Gastroesophageal sphincter (tissue), 4 donors: ENCODE measurements around the gene HNF4A. TPM values are rescaled to one million over a fixed set of nuclear protein-coding genes. Genes with fewer than 3 reads are reported as not detected.

Experiments used
- ATAC-seq: fragments of 150-250 bp; one replicate; pipeline ENCODE4 v1.9.1; 2016; ENCODE audit warnings: mild to moderate bottlenecking, moderate library complexity
- H3K27ac ChIP-seq, 4 donors: fragments of 200-600 bp; sonication (generic) in 3 of 4; 1 replicate in 3 of 4; 2 replicates in 1 of 4; pipeline ENCODE4 v1.5.1; 2016 to 2019
- H3K27me3 ChIP-seq: fragments of 200-600 bp; sonication (generic); one replicate; pipeline ENCODE4 v1.5.1; 2019
- H3K36me3 ChIP-seq, 2 donors: fragments of 200-600 bp; sonication (generic); one replicate each; pipeline ENCODE4 v1.5.1; 2019; ENCODE audit warnings: control low read depth in 1 of 2
- H3K4me1 ChIP-seq, 3 donors: fragments of 200-600 bp; sonication (generic); 1 replicate in 2 of 3; 2 replicates in 1 of 3; pipeline ENCODE4 v1.5.1; 2016 to 2019; ENCODE audit warnings: control low read depth in 2 of 3
- H3K4me3 ChIP-seq, 2 donors: fragments of 200-600 bp; sonication (generic); one replicate each; pipeline ENCODE4 v1.5.1; 2019; ENCODE audit warnings: mild to moderate bottlenecking in 1 of 2, moderate library complexity in 1 of 2
- H3K9me3 ChIP-seq, 3 donors: fragments of 200-600 bp; sonication (generic); one replicate each; pipeline ENCODE4 v1.5.1; 2017 to 2019; ENCODE audit warnings: control low read depth in 2 of 3
- CTCF ChIP-seq, 4 experiments: fragments of 200-600 bp in 2 of 4; fragments of 450-650 bp in 2 of 4; sonication (generic) in 1 of 4; IDR thresholded peaks; one replicate each; pipeline ENCODE4 v1.5.1; 2017 to 2019; ENCODE audit warnings: antibody characterized with exemption in 4 of 4, mild to moderate bottlenecking in 2 of 4, moderate library complexity in 2 of 4
- EP300 ChIP-seq: sonication (generic); formaldehyde crosslinking; IDR thresholded peaks from one replicate; pipeline ENCODE4 v1.6.1; 2017; ENCODE audit warnings: antibody characterized with exemption, mild to moderate bottlenecking
- POLR2A ChIP-seq, 2 donors: fragments of 450-650 bp; IDR thresholded peaks; one replicate each; pipeline ENCODE4 v1.6.1; 2017; ENCODE audit warnings: antibody characterized with exemption in 2 of 2, mild to moderate bottlenecking in 2 of 2, moderate library complexity in 1 of 2
- POLR2AphosphoS5 ChIP-seq: sonication (generic); formaldehyde crosslinking; IDR thresholded peaks from one replicate; pipeline ENCODE4 v1.6.1; 2017; ENCODE audit warnings: antibody characterized with exemption
- WGBS, 2 donors: methylation state at CpG; one replicate each; pipeline ENCODE4 v1.1.5; 2018; ENCODE audit warnings: low coverage in 1 of 2; 5-methylcytosine and 5-hydroxymethylcytosine counted together
- total RNA-seq, 4 donors: library from RNA; depleted of rRNA; stranded (reverse); fragments of >200 nt; gene quantifications; one replicate each; pipeline ENCODE4 v1.1.0, GENCODE V29; 2016

HNF4A gene
- total RNA-seq, 4 donors from 2014 or later: not detected

DNA sequence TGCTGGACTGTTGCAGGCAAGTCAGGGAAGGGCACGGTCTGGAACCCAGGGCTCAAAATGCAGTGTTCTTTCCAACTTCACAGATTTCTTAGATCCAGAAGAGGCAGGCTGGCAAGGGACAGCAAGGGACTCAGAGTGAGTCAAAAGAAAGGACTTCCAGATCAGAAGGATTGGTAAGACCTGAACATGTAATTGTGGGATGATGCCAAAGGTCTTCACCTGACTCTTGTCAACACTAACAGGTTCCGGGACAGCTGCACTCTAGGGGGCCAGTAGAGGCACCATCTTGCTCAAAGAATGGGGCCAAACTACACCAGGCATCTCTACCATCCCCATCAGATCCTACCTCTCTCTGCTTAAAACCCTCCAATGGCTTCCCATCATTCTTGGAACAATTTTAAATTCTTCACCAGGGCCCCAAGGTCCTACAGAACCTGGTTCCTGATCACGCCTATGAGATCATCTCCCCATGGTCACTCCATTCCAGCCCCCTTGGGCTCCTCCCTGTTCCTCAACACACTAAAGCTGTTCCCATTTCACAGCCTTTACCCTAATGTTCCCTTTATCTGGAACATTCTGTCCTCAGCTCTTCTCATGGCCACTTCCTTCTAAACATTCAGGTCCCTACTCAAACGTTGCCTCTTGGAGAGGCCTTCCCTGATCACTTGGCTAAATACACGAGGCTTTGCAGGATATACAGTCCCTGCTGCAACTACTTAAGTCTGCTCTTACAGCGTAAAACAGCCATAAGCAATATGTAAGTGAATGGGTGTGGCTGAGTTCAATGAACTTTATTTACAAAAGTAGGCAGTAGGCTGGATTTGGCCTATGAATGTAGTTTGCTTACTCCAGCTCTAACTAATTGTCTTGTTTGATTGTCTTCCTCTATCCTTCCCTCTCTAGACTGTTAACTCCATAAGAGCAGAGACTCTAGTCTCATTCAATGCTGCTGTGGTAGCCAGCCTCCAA is 90.5 kb downstream of the HNF4A start:
- no peak for ATAC-seq
- 71 to 90% methylated on average over 2 to 6 of the region's 6 CpGs for WGBS, 2 donors
- H3K9me3 ChIP-seq: no peaks in the 10 kb centered on the region

GRCh38 chr20:44447827-44448419 is 92.4 kb downstream of the HNF4A start:
- TF ChIP-seq EP300 (no peak), POLR2AphosphoS5 (no peak), CTCF (IDR thresholded peaks at IDR 0.05) (no peak), POLR2A (IDR thresholded peaks at IDR 0.05) (no peak)
- no peak overlapping the region for H3K27ac ChIP-seq
- no peaks in the 10 kb centered on the region for H3K9me3 ChIP-seq
- 58 to 83% methylated on average over 3 of the region's 3 CpGs for WGBS, 2 donors
- H3K4me1 ChIP-seq: no peaks in the 10 kb centered on the region
- H3K36me3 ChIP-seq: no peaks in the 10 kb centered on the region
- no peak overlapping the region for H3K4me3 ChIP-seq
- peaks cover 6% of the 10 kb centered on the region for H3K27me3 ChIP-seq
- no peak for ATAC-seq

More for the DNA sequence above, 90.5 kb downstream of the HNF4A start:
- Histone ChIP-seq H3K4me3 (no peak overlapping the region), H3K4me1 (no peaks in the 10 kb centered on the region), H3K27me3 (peaks cover 5% of the 10 kb centered on the region), H3K36me3 (no peaks in the 10 kb centered on the region), H3K27ac (no peak overlapping the region)
- TF ChIP-seq CTCF (IDR thresholded peaks at IDR 0.05): no peak
- TF ChIP-seq POLR2A (IDR thresholded peaks at IDR 0.05): no peak
- no peak for TF ChIP-seq POLR2AphosphoS5
- TF ChIP-seq EP300: no peak

- TF ChIP-seq POLR2AphosphoS5: no peak
- TF ChIP-seq POLR2A (IDR thresholded peaks at IDR 0.05): no peak
- no peak for TF ChIP-seq EP300
- 61 to 68% methylated on average over 2 to 7 of the region's 9 CpGs for WGBS, 2 donors
- no peak overlapping the region for H3K4me3 ChIP-seq
- H3K9me3 ChIP-seq: no peaks in the 10 kb centered on the region
- ATAC-seq: no peak
- no peaks in the 10 kb centered on the region for H3K4me1 ChIP-seq
- peaks cover 6% of the 10 kb centered on the region for H3K27me3 ChIP-seq
- no peak overlapping the region for H3K27ac ChIP-seq
- no peaks in the 10 kb centered on the region for H3K36me3 ChIP-seq
Observed at GRCh38 chr20:44448753-44449546, 93.5 kb downstream of the HNF4A start.

DNA sequence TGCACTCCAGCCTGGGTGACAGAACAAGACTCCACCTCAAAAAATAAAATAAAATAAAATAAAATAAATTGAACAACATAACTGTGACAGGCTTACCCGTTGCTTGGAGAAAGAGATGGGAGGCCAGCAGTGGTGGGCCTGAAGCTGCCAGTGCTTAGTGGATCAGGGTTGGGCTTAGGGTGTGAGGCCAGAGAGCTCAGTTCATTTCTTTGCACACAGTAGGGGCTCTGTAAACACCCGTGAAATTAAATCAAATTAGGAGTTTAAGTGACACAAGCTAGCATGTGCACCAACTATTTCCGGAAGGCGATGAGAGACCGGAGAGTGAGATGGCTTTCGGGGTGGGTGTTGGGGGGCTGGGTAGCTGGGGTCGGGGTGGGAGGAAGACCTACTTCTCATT is 94.4 kb downstream of the HNF4A start:
- WGBS, 2 donors: 48 to 64% methylated on average over 2 to 4 of the region's 7 CpGs

DNA sequence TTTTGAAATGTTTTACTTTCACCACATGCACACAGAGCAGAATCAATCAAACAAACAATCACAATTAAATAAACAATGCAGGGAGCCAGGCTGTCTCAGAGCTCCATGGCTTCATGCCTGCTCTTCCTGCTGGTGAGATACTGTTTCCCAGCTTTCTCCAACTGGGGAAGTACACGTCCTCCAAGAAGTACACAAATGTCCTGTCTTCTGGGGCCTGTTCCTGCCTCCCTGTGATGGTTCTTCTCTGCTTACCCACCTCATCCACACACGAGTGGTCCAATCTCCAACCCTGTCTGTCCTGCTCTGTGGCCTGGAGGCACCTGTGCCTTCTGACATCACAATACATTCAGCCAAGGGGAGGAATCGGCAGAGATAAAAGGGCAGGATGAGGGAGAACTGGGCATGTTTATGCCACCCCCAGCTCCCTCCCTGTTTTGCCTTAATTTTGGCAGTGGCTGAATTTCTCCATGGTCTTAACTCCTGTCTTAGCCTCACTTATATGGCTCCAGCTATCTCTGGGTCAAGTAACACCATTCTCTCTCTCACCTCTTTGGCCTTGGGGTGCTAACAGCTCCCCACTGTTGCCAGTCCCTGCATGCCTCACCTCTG is 94.9 kb downstream of the HNF4A start:
- ATAC-seq: no peak
- TF ChIP-seq POLR2AphosphoS5 (no peak), CTCF (IDR thresholded peaks at IDR 0.05) (no peak), POLR2A (IDR thresholded peaks at IDR 0.05) (no peak), EP300 (no peak)
- no peak overlapping the region for H3K4me3 ChIP-seq
- peaks cover 6% of the 10 kb centered on the region for H3K27me3 ChIP-seq
- 0 to 35% methylated on average over 1 to 3 of the region's 3 CpGs for WGBS, 2 donors
- no peaks in the 10 kb centered on the region for H3K4me1 ChIP-seq
- no peaks in the 10 kb centered on the region for H3K36me3 ChIP-seq
- no peak overlapping the region for H3K27ac ChIP-seq
- H3K9me3 ChIP-seq: no peaks in the 10 kb centered on the region

More for the DNA sequence above, 94.4 kb downstream of the HNF4A start:
- ATAC-seq: no peak
- Histone ChIP-seq H3K4me1 (no peaks in the 10 kb centered on the region), H3K27ac (no peak overlapping the region), H3K9me3 (no peaks in the 10 kb centered on the region), H3K36me3 (no peaks in the 10 kb centered on the region), H3K4me3 (no peak overlapping the region), H3K27me3 (peaks cover 6% of the 10 kb centered on the region)
- no peak for TF ChIP-seq POLR2AphosphoS5
